ENCODE data around the gene ZNF407.

The ZNF407 gene

DNA sequence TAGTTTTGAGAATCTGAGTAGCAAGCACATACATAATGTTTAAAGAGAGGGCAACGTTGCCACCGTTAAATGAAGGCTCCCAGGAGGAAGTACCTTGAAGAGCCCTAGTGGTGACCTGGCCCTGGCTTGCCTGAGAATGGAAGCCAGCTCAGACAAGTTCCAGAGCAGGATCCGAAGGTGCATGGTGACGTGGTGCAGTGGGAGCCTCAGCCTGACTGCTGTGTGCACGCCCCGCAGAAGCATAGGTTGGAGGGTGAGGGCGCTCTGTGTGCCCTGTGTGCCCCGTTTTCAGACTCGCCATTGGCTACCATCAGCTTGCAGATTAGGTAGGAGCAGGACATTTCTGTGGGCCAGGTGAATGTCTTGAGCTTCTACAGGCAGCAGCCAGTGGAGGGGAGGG is 68.2 kb downstream of the ZNF407 start:
- no peak for TF ChIP-seq CTCF (IDR thresholded peaks at IDR 0.05)
- Histone ChIP-seq H3K27ac (no peak overlapping the region), H3K4me3 (no peak overlapping the region)
- DNase-seq (ENCODE audit: low spot score) = no peak

- H3K4me3 ChIP-seq = no peak overlapping the region
- H3K27ac ChIP-seq = no peak overlapping the region
- TF ChIP-seq CTCF (IDR thresholded peaks at IDR 0.05) = no peak
- DNase-seq (ENCODE audit: low spot score) = no peak
Measured at GRCh38 chr18:74669136-74669798, 71.6 kb downstream of the ZNF407 start.

DNA sequence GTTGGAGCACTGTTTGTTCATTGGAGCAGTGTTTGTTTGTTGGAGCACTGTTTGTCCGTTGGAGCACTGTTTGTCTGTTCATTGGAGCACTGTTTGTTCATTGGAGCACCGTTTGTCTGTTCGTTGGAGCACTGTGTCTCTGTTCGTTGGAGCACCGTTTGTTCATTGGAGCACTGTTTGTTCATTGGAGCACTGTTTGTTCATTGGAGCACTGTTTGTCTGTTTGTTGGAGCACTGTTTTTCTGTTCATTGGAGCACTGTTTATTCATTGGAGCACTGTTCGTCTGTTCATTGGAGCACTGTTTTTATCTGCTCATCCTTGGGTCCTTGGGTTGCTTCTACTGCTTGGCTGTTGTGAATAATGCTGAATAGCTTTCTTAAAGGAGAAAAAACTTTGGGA is 74.7 kb downstream of the ZNF407 start:
- Histone ChIP-seq H3K4me3 (no peak overlapping the region), H3K27ac (no peak overlapping the region)
- TF ChIP-seq CTCF (IDR thresholded peaks at IDR 0.05) = no peak
- DNase-seq (ENCODE audit: low spot score) = no peak

DNA sequence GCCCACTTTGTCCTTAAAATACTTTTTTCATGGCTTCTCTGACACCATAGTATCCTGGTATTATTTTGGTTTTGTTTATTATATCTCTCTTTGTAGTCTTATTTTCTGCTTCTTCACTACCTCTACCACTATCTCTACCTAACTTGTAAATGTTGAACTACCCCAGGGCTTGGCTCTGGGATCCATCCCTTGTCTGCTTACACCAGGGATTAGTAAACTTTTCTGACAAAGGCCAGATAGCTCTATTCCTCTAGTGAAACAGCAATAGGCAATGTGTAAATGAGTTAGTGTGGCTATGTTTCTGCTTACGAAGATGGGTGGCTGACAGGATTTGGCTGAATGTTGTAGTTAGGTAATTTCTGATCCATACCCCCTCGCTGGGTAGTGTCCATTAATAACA is 76.8 kb downstream of the ZNF407 start:
- TF ChIP-seq CTCF (IDR thresholded peaks at IDR 0.05) = no peak

GRCh38 chr18:74679006-74679678 is 81.5 kb downstream of the ZNF407 start:
- H3K4me3 ChIP-seq = no peak overlapping the region
- no peak for TF ChIP-seq CTCF (IDR thresholded peaks at IDR 0.05)

More for the DNA sequence above, 76.8 kb downstream of the ZNF407 start:
- no peak overlapping the region for H3K27ac ChIP-seq
- no peak for DNase-seq (ENCODE audit: low spot score)
- no peak overlapping the region for H3K4me3 ChIP-seq

GRCh38 chr18:74679679-74680076 is 82.0 kb downstream of the ZNF407 start:
- H3K27ac ChIP-seq = no peak overlapping the region

More at GRCh38 chr18:74679006-74679678, 81.5 kb downstream of the ZNF407 start:
- H3K27ac ChIP-seq = no peak overlapping the region
- no peak for DNase-seq (ENCODE audit: low spot score)

More at GRCh38 chr18:74679679-74680076, 82.0 kb downstream of the ZNF407 start:
- no peak for DNase-seq (ENCODE audit: low spot score)
- H3K4me3 ChIP-seq = no peak overlapping the region
- no peak for TF ChIP-seq CTCF (IDR thresholded peaks at IDR 0.05)

All from coronary artery (tissue), 2 donors.